ENCODE results near the gene COPS6. TPM values are rescaled to one million over a fixed set of nuclear protein-coding genes. Genes with fewer than 3 reads are reported as not detected.

COPS6 gene
- total RNA-seq, 1 experiment from 2014 or later = 51.8 TPM

GRCh38 chr7:100089458-100090196, 858 bp downstream of the COPS6 start:
- Histone ChIP-seq H3K27me3 (ENCODE audit: control insufficient read depth, insufficient read depth, low read length) (no peaks in the 10 kb centered on the region), H3K4me3 (ENCODE audit: insufficient read depth, low read depth, low read length) (peak overlapping the region; percentile 94), H3K36me3 (replicated peaks; ENCODE audit: control insufficient read depth, insufficient read depth, low read length) (peaks cover 35% of the 10 kb centered on the region)
- DNase-seq = peak; percentile 6

- H3K4me3 ChIP-seq (ENCODE audit: insufficient read depth, low read depth, low read length) = no peak overlapping the region
- peaks cover 45% of the 10 kb centered on the region for H3K36me3 ChIP-seq (replicated peaks; ENCODE audit: control insufficient read depth, insufficient read depth, low read length)
These were observed 2.0 kb downstream of the COPS6 start for GRCh38 chr7:100090527-100091410.

GRCh38 chr7:100091411-100092181, 2.8 kb downstream of the COPS6 start:
- peaks cover 50% of the 10 kb centered on the region for H3K36me3 ChIP-seq (replicated peaks; ENCODE audit: control insufficient read depth, insufficient read depth, low read length)
- DNase-seq = peak; percentile 64

More at GRCh38 chr7:100090527-100091410, 2.0 kb downstream of the COPS6 start:
- no peak for DNase-seq
- no peaks in the 10 kb centered on the region for H3K27me3 ChIP-seq (ENCODE audit: control insufficient read depth, insufficient read depth, low read length)

GRCh38 chr7:100093054-100093453, 4.3 kb downstream of the COPS6 start:
- peaks cover 62% of the 10 kb centered on the region for H3K36me3 ChIP-seq (replicated peaks; ENCODE audit: control insufficient read depth, insufficient read depth, low read length)
- no peak overlapping the region for H3K4me3 ChIP-seq (ENCODE audit: insufficient read depth, low read depth, low read length)
- DNase-seq = peak; percentile 13
- H3K27me3 ChIP-seq (ENCODE audit: control insufficient read depth, insufficient read depth, low read length) = no peaks in the 10 kb centered on the region

More at GRCh38 chr7:100091411-100092181, 2.8 kb downstream of the COPS6 start:
- H3K4me3 ChIP-seq (ENCODE audit: insufficient read depth, low read depth, low read length) = no peak overlapping the region
- no peaks in the 10 kb centered on the region for H3K27me3 ChIP-seq (ENCODE audit: control insufficient read depth, insufficient read depth, low read length)

GRCh38 chr7:100093498-100093897, 4.7 kb downstream of the COPS6 start:
- no peak overlapping the region for H3K4me3 ChIP-seq (ENCODE audit: insufficient read depth, low read depth, low read length)
- DNase-seq = peak; percentile 26
- peaks cover 66% of the 10 kb centered on the region for H3K36me3 ChIP-seq (replicated peaks; ENCODE audit: control insufficient read depth, insufficient read depth, low read length)
- H3K27me3 ChIP-seq (ENCODE audit: control insufficient read depth, insufficient read depth, low read length) = no peaks in the 10 kb centered on the region

GRCh38 chr7:100093925-100094486, 5.2 kb downstream of the COPS6 start:
- Histone ChIP-seq H3K27me3 (ENCODE audit: control insufficient read depth, insufficient read depth, low read length) (no peaks in the 10 kb centered on the region), H3K36me3 (replicated peaks; ENCODE audit: control insufficient read depth, insufficient read depth, low read length) (peaks cover 72% of the 10 kb centered on the region), H3K4me3 (ENCODE audit: insufficient read depth, low read depth, low read length) (no peak overlapping the region)
- peak; percentile 21 for DNase-seq

GRCh38 chr7:100095289-100095688, 6.5 kb downstream of the COPS6 start:
- Histone ChIP-seq H3K36me3 (replicated peaks; ENCODE audit: control insufficient read depth, insufficient read depth, low read length) (peaks cover 80% of the 10 kb centered on the region), H3K27me3 (ENCODE audit: control insufficient read depth, insufficient read depth, low read length) (no peaks in the 10 kb centered on the region), H3K4me3 (ENCODE audit: insufficient read depth, low read depth, low read length) (no peak overlapping the region)
- DNase-seq = peak; percentile 20

- Histone ChIP-seq H3K4me3 (ENCODE audit: insufficient read depth, low read depth, low read length) (no peak overlapping the region), H3K36me3 (replicated peaks; ENCODE audit: control insufficient read depth, insufficient read depth, low read length) (peaks cover 77% of the 10 kb centered on the region)
- DNase-seq = peak; percentile 23
These were observed 6.9 kb downstream of the COPS6 start for GRCh38 chr7:100095704-100096103.

GRCh38 chr7:100098913-100099312, 10.1 kb downstream of the COPS6 start:
- DNase-seq = no peak
- no peak overlapping the region for H3K4me3 ChIP-seq (ENCODE audit: insufficient read depth, low read depth, low read length)
- no peaks in the 10 kb centered on the region for H3K27me3 ChIP-seq (ENCODE audit: control insufficient read depth, insufficient read depth, low read length)
- peaks cover 52% of the 10 kb centered on the region for H3K36me3 ChIP-seq (replicated peaks; ENCODE audit: control insufficient read depth, insufficient read depth, low read length)

More at GRCh38 chr7:100095704-100096103, 6.9 kb downstream of the COPS6 start:
- no peaks in the 10 kb centered on the region for H3K27me3 ChIP-seq (ENCODE audit: control insufficient read depth, insufficient read depth, low read length)

GRCh38 chr7:100099452-100099851, 10.7 kb downstream of the COPS6 start:
- peak overlapping the region; percentile 99 for H3K4me3 ChIP-seq (ENCODE audit: insufficient read depth, low read depth, low read length)
- peaks cover 47% of the 10 kb centered on the region for H3K36me3 ChIP-seq (replicated peaks; ENCODE audit: control insufficient read depth, insufficient read depth, low read length)
- H3K27me3 ChIP-seq (ENCODE audit: control insufficient read depth, insufficient read depth, low read length) = no peaks in the 10 kb centered on the region
- peak; percentile 17 for DNase-seq

- Histone ChIP-seq H3K4me3 (ENCODE audit: insufficient read depth, low read depth, low read length) (peak overlapping the region; percentile 99), H3K36me3 (replicated peaks; ENCODE audit: control insufficient read depth, insufficient read depth, low read length) (peaks cover 38% of the 10 kb centered on the region), H3K27me3 (ENCODE audit: control insufficient read depth, insufficient read depth, low read length) (no peaks in the 10 kb centered on the region)
- peak; percentile 98 for DNase-seq
These were observed 11.7 kb downstream of the COPS6 start for GRCh38 chr7:100100420-100101015.

- Histone ChIP-seq H3K4me3 (ENCODE audit: insufficient read depth, low read depth, low read length) (peak within 1 kb of the TSS; percentile 99), H3K27me3 (ENCODE audit: control insufficient read depth, insufficient read depth, low read length) (no peaks in the 10 kb centered on the region), H3K36me3 (replicated peaks; ENCODE audit: control insufficient read depth, insufficient read depth, low read length) (peaks cover 36% of the 10 kb centered on the region)
- DNase-seq = peak; percentile 100
These were observed 12.5 kb downstream of the COPS6 start, which contains the start of the genes AP4M1 and MCM7 for GRCh38 chr7:100101016-100101862. TSS of gene AP4M1 (plus strand) at chr7:100101643. CDS start at chr7:100101715, 72 bp downstream. TSS of gene MCM7 (minus strand) at chr7:100101397. CDS start at chr7:100101294, 103 bp downstream.
